H9 (cell line): ENCODE measurements around the gene KIF14. TPM values are rescaled to one million over a fixed set of nuclear protein-coding genes. Genes with fewer than 3 reads are reported as not detected.

ENCODE experiments used
- DNase-seq: peaks from one replicate; pipeline ENCODE4 v3.0.0-alpha.2; 2017
- H2AFZ ChIP-seq: one replicate; pipeline ENCODE4 v1.6.1; 2013; ENCODE audit warnings: mild to moderate bottlenecking, low read length, control low read depth, moderate library complexity
- H2AK5ac ChIP-seq: 2 replicates; pipeline ENCODE4 v1.6.1; 2013; ENCODE audit warnings: low read length, control low read depth, mixed read lengths; ENCODE audit not compliant: insufficient read length
- H2BK120ac ChIP-seq: one replicate; pipeline ENCODE4 v1.6.1; 2013; ENCODE audit warnings: low read depth, mild to moderate bottlenecking, low read length, control low read depth, inconsistent platforms; ENCODE audit not compliant: poor library complexity, severe bottlenecking
- H2BK12ac ChIP-seq: 2 replicates; pipeline ENCODE4 v1.6.1; 2013; ENCODE audit warnings: low read length, control low read depth, mixed read lengths, low read depth; ENCODE audit not compliant: insufficient read length
- H2BK15ac ChIP-seq: 2 replicates; pipeline ENCODE4 v1.6.1; 2013; ENCODE audit warnings: low read depth, low read length, control low read depth
- H2BK20ac ChIP-seq: one replicate; pipeline ENCODE4 v1.6.1; 2013; ENCODE audit warnings: low read depth, mild to moderate bottlenecking, low read length, control low read depth, inconsistent platforms; ENCODE audit not compliant: poor library complexity, severe bottlenecking
- H2BK5ac ChIP-seq: 2 replicates; pipeline ENCODE4 v1.6.1; 2013; ENCODE audit warnings: low read length, control low read depth, mixed read lengths; ENCODE audit not compliant: insufficient read length
- H3K14ac ChIP-seq: 2 replicates; pipeline ENCODE4 v1.6.1; 2013; ENCODE audit warnings: low read length, control low read depth; ENCODE audit not compliant: insufficient read depth
- H3K18ac ChIP-seq: 2 replicates; pipeline ENCODE4 v1.6.1; 2013; ENCODE audit warnings: low read depth, mild to moderate bottlenecking, mixed read lengths, low read length, control low read depth; ENCODE audit not compliant: insufficient read length
- H3K23ac ChIP-seq: 2 replicates; pipeline ENCODE4 v1.6.1; 2013; ENCODE audit warnings: low read length, control low read depth, mixed read lengths, low read depth; ENCODE audit not compliant: insufficient read length
- H3K23me2 ChIP-seq: 2 replicates; pipeline ENCODE4 v1.6.1; 2013; ENCODE audit warnings: low read depth, mild to moderate bottlenecking, mixed read lengths, low read length, control low read depth; ENCODE audit not compliant: insufficient read length, poor library complexity, severe bottlenecking
- H3K27ac ChIP-seq: 2 replicates; pipeline ENCODE4 v1.5.1; 2013; ENCODE audit warnings: low read length, control low read depth, mixed read lengths, low read depth; ENCODE audit not compliant: insufficient read length
- H3K27me3 ChIP-seq: 2 replicates; pipeline ENCODE4 v1.6.1; 2013; ENCODE audit warnings: low read length, control low read depth, inconsistent platforms; ENCODE audit not compliant: insufficient read depth
- H3K4ac ChIP-seq: 2 replicates; pipeline ENCODE4 v1.6.1; 2013; ENCODE audit warnings: low read depth, mild to moderate bottlenecking, control low read depth, inconsistent platforms, low read length, moderate library complexity
- H3K4me1 ChIP-seq: 2 replicates; pipeline ENCODE4 v1.6.1; 2013; ENCODE audit warnings: low read length, control low read depth, inconsistent platforms; ENCODE audit not compliant: insufficient read depth
- H3K4me2 ChIP-seq: 2 replicates; pipeline ENCODE4 v1.6.1; 2013; ENCODE audit warnings: low read length, control low read depth, mixed read lengths; ENCODE audit not compliant: insufficient read length, insufficient read depth
- H3K56ac ChIP-seq: 2 replicates; pipeline ENCODE4 v1.6.1; 2013; ENCODE audit warnings: low read depth, mild to moderate bottlenecking, mixed read lengths, low read length, control low read depth; ENCODE audit not compliant: insufficient read length
- H3K79me1 ChIP-seq: 2 replicates; pipeline ENCODE4 v1.6.1; 2013; ENCODE audit warnings: low read depth, mild to moderate bottlenecking, moderate library complexity, low read length, control low read depth, inconsistent platforms; ENCODE audit not compliant: insufficient read depth, poor library complexity, severe bottlenecking
- H3K79me2 ChIP-seq: 2 replicates; pipeline ENCODE4 v1.6.1; 2013; ENCODE audit warnings: low read length, control low read depth, inconsistent platforms; ENCODE audit not compliant: insufficient read depth
- H3K9ac ChIP-seq: 2 replicates; pipeline ENCODE4 v1.6.1; 2013; ENCODE audit warnings: low read length, control low read depth, mixed read lengths; ENCODE audit not compliant: insufficient read length; ENCODE audit errors: extremely low read depth
- H3K9me3 ChIP-seq: one replicate; pipeline ENCODE4 v1.6.1; 2013; ENCODE audit warnings: low read depth, low read length, inconsistent platforms; ENCODE audit not compliant: control insufficient read depth
- H3T11ph ChIP-seq: one replicate; pipeline ENCODE4 v1.6.1; 2013; ENCODE audit warnings: mild to moderate bottlenecking, low read length, control low read depth, inconsistent platforms
- H4K20me1 ChIP-seq: one replicate; pipeline ENCODE4 v1.6.1; 2013; ENCODE audit not compliant: control insufficient read depth, insufficient read length, insufficient read depth
- H4K5ac ChIP-seq: 2 replicates; pipeline ENCODE4 v1.6.1; 2013; ENCODE audit warnings: low read depth, mild to moderate bottlenecking, mixed read lengths, low read length, control low read depth; ENCODE audit not compliant: insufficient read length
- H4K8ac ChIP-seq: replicated peaks from 2 replicates; pipeline ENCODE4 v1.6.1; 2013; ENCODE audit warnings: low read length, control low read depth, mixed read lengths, low read depth; ENCODE audit not compliant: insufficient read length
- H4K91ac ChIP-seq: 2 replicates; pipeline ENCODE4 v1.6.1; 2013; ENCODE audit warnings: low read depth, mild to moderate bottlenecking, moderate library complexity, mixed read lengths, low read length, control low read depth; ENCODE audit not compliant: insufficient read length
- H3K27ac Mint-ChIP-seq, 3 experiments: 2 replicates in 2 of 3; 3 replicates in 1 of 3; pipeline ENCODE4 v1.8.0; 2020 to 2021; ENCODE audit warnings: mixed read lengths in 3 of 3, mild to moderate bottlenecking in 1 of 3, moderate library complexity in 1 of 3
- H3K27me3 Mint-ChIP-seq: 2 replicates; pipeline ENCODE4 v1.8.0; 2021; ENCODE audit warnings: low read depth, mild to moderate bottlenecking, moderate library complexity, mixed read lengths
- H3K36me3 Mint-ChIP-seq, 3 experiments: 2 replicates in 2 of 3; 3 replicates in 1 of 3; pipeline ENCODE4 v1.8.0; 2020 to 2021; ENCODE audit warnings: low read depth in 3 of 3, mixed read lengths in 3 of 3; ENCODE audit not compliant: insufficient read depth in 1 of 3
- H3K4me1 Mint-ChIP-seq, 2 experiments: 2 replicates each; pipeline ENCODE4 v1.8.0; 2020; ENCODE audit warnings: mixed read lengths in 2 of 2
- H3K4me3 Mint-ChIP-seq, 2 experiments: 2 replicates in 1 of 2; 3 replicates in 1 of 2; pipeline ENCODE4 v1.8.0; 2020 to 2021; ENCODE audit warnings: mild to moderate bottlenecking in 2 of 2, mixed read lengths in 2 of 2, moderate library complexity in 1 of 2
- H3K9me3 Mint-ChIP-seq, 2 experiments: 2 replicates in 1 of 2; 3 replicates in 1 of 2; pipeline ENCODE4 v1.8.0; 2020; ENCODE audit warnings: mild to moderate bottlenecking in 2 of 2, mixed read lengths in 2 of 2, moderate library complexity in 1 of 2
- WGBS: extraction: QIAGEN DNeasy Blood & Tissue Kit; methylation state at CpG from one replicate; pipeline ENCODE4 v1.1.7; 2013; ENCODE audit warnings: missing lambda C conversion rate, low lambda C conversion rate, mixed read lengths; ENCODE audit not compliant: insufficient read length; ENCODE audit errors: extremely low coverage; 5-methylcytosine and 5-hydroxymethylcytosine counted together
- total RNA-seq: library from RNA; stranded (reverse); gene quantifications from 2 replicates; pipeline ENCODE4 v1.2.1, GENCODE V29; 2021
- TF ChIP-seq, protein P1 (sequence below): fragments of 200-600 bp; sonication (generic); conservative IDR thresholded peaks from 3 replicates; pipeline ENCODE4 v1.8.0; 2021; ENCODE audit warnings: antibody characterized with exemption, mild to moderate bottlenecking

The KIF14 gene
- total RNA-seq, 1 experiment from 2014 or later, result 18.2 TPM

DNA sequence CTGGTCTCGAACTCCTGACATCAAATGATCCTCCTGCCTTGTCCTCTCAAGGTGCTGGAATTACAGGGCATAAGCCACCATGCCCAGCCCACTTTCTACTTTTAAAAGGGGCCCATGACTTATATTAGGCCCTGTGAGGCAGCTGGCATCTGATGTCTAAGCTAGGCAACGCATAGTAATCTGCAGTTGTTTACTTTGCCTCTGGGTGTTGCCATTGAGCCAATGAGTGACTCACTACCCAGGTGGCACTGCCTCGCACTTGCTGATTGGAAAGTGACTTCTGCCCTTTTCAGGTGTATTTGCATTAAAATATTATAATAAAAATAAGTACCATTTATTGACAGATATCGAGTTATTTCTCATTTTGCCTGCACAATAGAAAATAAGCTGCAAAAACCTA lies 84.9 kb downstream of the KIF14 start:
- H3K36me3 Mint-ChIP-seq, result no peaks in the 10 kb centered on the region
- Histone ChIP-seq H2BK20ac (no peak overlapping the region), H3K9ac (no peak overlapping the region), H3K27ac (no peak overlapping the region), H3K56ac (no peak overlapping the region), H3K4ac (no peak overlapping the region), H4K20me1 (no peaks in the 10 kb centered on the region), H2BK5ac (no peak overlapping the region), H3K18ac (no peak overlapping the region), H2BK120ac (no peak overlapping the region), H3K23ac (no peak overlapping the region), H3K14ac (no peak overlapping the region), H2BK15ac (no peak overlapping the region), H3K9me3 (no peaks in the 10 kb centered on the region), H3K79me1 (no peaks in the 10 kb centered on the region), H4K8ac (no peak overlapping the region), H2AK5ac (no peak overlapping the region), H4K5ac (no peak overlapping the region), H2AFZ (no peak overlapping the region), H3K27me3 (no peaks in the 10 kb centered on the region), H3K4me2 (no peak overlapping the region), H2BK12ac (no peak overlapping the region), H3K79me2 (no peaks in the 10 kb centered on the region), H4K91ac (no peak overlapping the region), H3K4me1 (no peaks in the 10 kb centered on the region), H3T11ph (no peak overlapping the region), H3K23me2 (no peaks in the 10 kb centered on the region)
- peaks cover 5 to 8% of the 10 kb centered on the region in 2 experiments for H3K4me1 Mint-ChIP-seq
- H3K27me3 Mint-ChIP-seq, result no peaks in the 10 kb centered on the region
- no CpG with 5 or more reads among the region's 4 CpGs for WGBS
- TF ChIP-seq, protein P1, sequence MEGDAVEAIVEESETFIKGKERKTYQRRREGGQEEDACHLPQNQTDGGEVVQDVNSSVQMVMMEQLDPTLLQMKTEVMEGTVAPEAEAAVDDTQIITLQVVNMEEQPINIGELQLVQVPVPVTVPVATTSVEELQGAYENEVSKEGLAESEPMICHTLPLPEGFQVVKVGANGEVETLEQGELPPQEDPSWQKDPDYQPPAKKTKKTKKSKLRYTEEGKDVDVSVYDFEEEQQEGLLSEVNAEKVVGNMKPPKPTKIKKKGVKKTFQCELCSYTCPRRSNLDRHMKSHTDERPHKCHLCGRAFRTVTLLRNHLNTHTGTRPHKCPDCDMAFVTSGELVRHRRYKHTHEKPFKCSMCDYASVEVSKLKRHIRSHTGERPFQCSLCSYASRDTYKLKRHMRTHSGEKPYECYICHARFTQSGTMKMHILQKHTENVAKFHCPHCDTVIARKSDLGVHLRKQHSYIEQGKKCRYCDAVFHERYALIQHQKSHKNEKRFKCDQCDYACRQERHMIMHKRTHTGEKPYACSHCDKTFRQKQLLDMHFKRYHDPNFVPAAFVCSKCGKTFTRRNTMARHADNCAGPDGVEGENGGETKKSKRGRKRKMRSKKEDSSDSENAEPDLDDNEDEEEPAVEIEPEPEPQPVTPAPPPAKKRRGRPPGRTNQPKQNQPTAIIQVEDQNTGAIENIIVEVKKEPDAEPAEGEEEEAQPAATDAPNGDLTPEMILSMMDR, result peak; percentile 58
- no peak overlapping the region for H3K27ac Mint-ChIP-seq
- peak; percentile 49 for DNase-seq
- H3K4me3 Mint-ChIP-seq, result no peak overlapping the region
- no peaks in the 10 kb centered on the region; a peak in 1 of 5 replicates for H3K9me3 Mint-ChIP-seq
